HepG2 (cell line): ENCODE data around the gene SPAG5. TPM values are rescaled to one million over a fixed set of nuclear protein-coding genes. Genes with fewer than 3 reads are reported as not detected.

Experiments
- BRF2 ChIP-seq: sonication (generic); formaldehyde crosslinking; IDR thresholded peaks from 2 replicates; pipeline ENCODE4 v1.8.1; 2022; ENCODE audit warnings: mild to moderate bottlenecking, missing genetic modification reagents
- FOXM1 ChIP-seq: sonication (generic); formaldehyde crosslinking; IDR thresholded peaks from 2 replicates; pipeline ENCODE4 v1.5.0; 2020; ENCODE audit warnings: missing genetic modification reagents
- HDAC1 ChIP-seq: sonication (generic); formaldehyde crosslinking; IDR thresholded peaks from 2 replicates; pipeline ENCODE4 v1.5.1; 2020; ENCODE audit warnings: mild to moderate bottlenecking, missing genetic modification reagents
- MYPOP ChIP-seq: sonication (generic); formaldehyde crosslinking; IDR thresholded peaks from 2 replicates; pipeline ENCODE4 v1.8.1; 2023; ENCODE audit warnings: mild to moderate bottlenecking, moderate library complexity, missing genetic modification reagents
- PHF5A ChIP-seq: IDR thresholded peaks from one replicate; pipeline ENCODE4 v1.6.1; 2018; ENCODE audit warnings: low read depth, missing genetic modification reagents; ENCODE audit not compliant: unreplicated experiment
- PRDM10 ChIP-seq: sonication (generic); formaldehyde crosslinking; IDR thresholded peaks from 2 replicates; pipeline ENCODE4 v1.4.0; 2020; ENCODE audit warnings: low read depth, missing genetic modification reagents
- SETDB1 ChIP-seq: sonication (generic); formaldehyde crosslinking; IDR thresholded peaks from 2 replicates; pipeline ENCODE4 v1.5.1; 2020; ENCODE audit warnings: missing genetic modification reagents, mild to moderate bottlenecking, borderline replicate concordance
- SMAD9 ChIP-seq: sonication (generic); formaldehyde crosslinking; IDR thresholded peaks from 2 replicates; pipeline ENCODE4 v1.5.1; 2020; ENCODE audit warnings: mild to moderate bottlenecking, missing genetic modification reagents
- THYN1 ChIP-seq: sonication (generic); formaldehyde crosslinking; IDR thresholded peaks from 2 replicates; pipeline ENCODE4 v1.8.1; 2023; ENCODE audit warnings: low read depth, mild to moderate bottlenecking, moderate library complexity, missing genetic modification reagents, borderline replicate concordance
- TMF1 ChIP-seq: sonication (generic); formaldehyde crosslinking; IDR thresholded peaks from 2 replicates; pipeline ENCODE4 v1.8.1; 2022; ENCODE audit warnings: low read depth, missing genetic modification reagents
- ZBTB49 ChIP-seq: sonication (generic); formaldehyde crosslinking; IDR thresholded peaks from 2 replicates; pipeline ENCODE4 v1.4.0; 2020; ENCODE audit warnings: missing genetic modification reagents, borderline replicate concordance
- ZKSCAN8 ChIP-seq: IDR thresholded peaks from 2 replicates; pipeline ENCODE4 v1.6.1; 2016; ENCODE audit warnings: borderline replicate concordance, missing genetic modification reagents, missing compliant biosample characterization
- ZNF264 ChIP-seq: sonication (generic); formaldehyde crosslinking; IDR thresholded peaks from 2 replicates; pipeline ENCODE4 v1.4.0; 2020; ENCODE audit warnings: missing genetic modification reagents
- ZNF510 ChIP-seq: sonication (generic); formaldehyde crosslinking; IDR thresholded peaks from 2 replicates; pipeline ENCODE4 v1.4.0; 2020; ENCODE audit warnings: low read depth, mild to moderate bottlenecking, missing genetic modification reagents
- ZNF678 ChIP-seq: sonication (generic); formaldehyde crosslinking; IDR thresholded peaks from 2 replicates; pipeline ENCODE4 v1.4.0; 2020; ENCODE audit warnings: mild to moderate bottlenecking, missing genetic modification reagents
- ZNF768 ChIP-seq: sonication (generic); formaldehyde crosslinking; IDR thresholded peaks from 2 replicates; pipeline ENCODE4 v1.4.0; 2020; ENCODE audit warnings: missing genetic modification reagents
- ZXDC ChIP-seq: sonication (generic); formaldehyde crosslinking; IDR thresholded peaks from 2 replicates; pipeline ENCODE4 v1.5.0; 2020; ENCODE audit warnings: mild to moderate bottlenecking, missing genetic modification reagents
- polyA plus RNA-seq, 8 experiments: library from polyadenylated mRNA; depleted of rRNA in 3 of 8; stranded (reverse) in 7 of 8; unstranded in 1 of 8; fragments of >200 nt; fragmentation: Illumina TruSeq in 4 of 8; extraction: Trizol in 4 of 8; gene quantifications; 2 replicates each; pipeline versions ENCODE4 v1.2.1 to v1.2.3, GENCODE V29; 2011 to 2016; ENCODE audit warnings: low read depth in 4 of 8, missing spikeins in 1 of 8, mixed read lengths in 1 of 8; ENCODE audit not compliant: insufficient read depth in 1 of 8
- total RNA-seq, 5 experiments: library from RNA; depleted of rRNA; stranded (reverse); fragments of >200 nt; fragmentation: Illumina TruSeq; extraction: Trizol; gene quantifications; 2 replicates each; pipeline ENCODE4 v1.2.3, GENCODE V29; 2016; ENCODE audit warnings: low read depth in 1 of 5

The SPAG5 gene
- total and polyA plus RNA-seq, 2 of the 13 experiments (the other 11 are each of a cell fraction or from before 2014, with no cell fraction given): 41.4 to 98.0 TPM

- no peak; the same call in 1 of the 2 replicates for TF ChIP-seq ZXDC (CRISPR knock-in tag)
- TF ChIP-seq PHF5A (CRISPR knock-in tag): no peak
- no peak for TF ChIP-seq ZBTB49 (CRISPR knock-in tag)
- no peak; the same call in 1 of the 2 replicates for TF ChIP-seq FOXM1 (CRISPR knock-in tag)
- TF ChIP-seq TMF1 (CRISPR knock-in tag): no peak; the same call in 1 of the 2 replicates
- 0 out of 2 replicates have a peak, but pooled peaks have one; percentile 15 for TF ChIP-seq MYPOP (CRISPR knock-in tag)
- TF ChIP-seq ZNF768 (CRISPR knock-in tag): 0 out of 2 replicates have a peak, but pooled peaks have one; percentile 6
- no peak for TF ChIP-seq SETDB1 (CRISPR knock-in tag)
- no peak for TF ChIP-seq ZNF510 (CRISPR knock-in tag)
- no peak for TF ChIP-seq ZKSCAN8 (CRISPR knock-in tag)
- TF ChIP-seq HDAC1 (CRISPR knock-in tag): peak; percentile 89
- TF ChIP-seq ZNF678 (CRISPR knock-in tag): no peak
- no peak for TF ChIP-seq BRF2 (CRISPR knock-in tag)
- no peak for TF ChIP-seq ZNF264 (CRISPR knock-in tag)
- no peak for TF ChIP-seq THYN1
- no peak for TF ChIP-seq SMAD9 (CRISPR knock-in tag)
- TF ChIP-seq PRDM10 (CRISPR knock-in tag): no peak
Measured at GRCh38 chr17:28598799-28599310, at the start of gene SPAG5 (continued).
